GM21576 (cell line): ENCODE results near the gene RERE.
"Not testable (repeated sequence)": the region's sequence is repeated elsewhere in the genome, so short reads cannot be mapped to it uniquely, and the experiment has no call there.

Experiments
- ATAC-seq: cut with Tn5 transposase; IDR thresholded peaks from one replicate; pipeline ENCODE4 v1.9.1; 2021; ENCODE audit warnings: mild to moderate bottlenecking, moderate library complexity; ENCODE audit not compliant: unreplicated experiment

RERE gene

DNA sequence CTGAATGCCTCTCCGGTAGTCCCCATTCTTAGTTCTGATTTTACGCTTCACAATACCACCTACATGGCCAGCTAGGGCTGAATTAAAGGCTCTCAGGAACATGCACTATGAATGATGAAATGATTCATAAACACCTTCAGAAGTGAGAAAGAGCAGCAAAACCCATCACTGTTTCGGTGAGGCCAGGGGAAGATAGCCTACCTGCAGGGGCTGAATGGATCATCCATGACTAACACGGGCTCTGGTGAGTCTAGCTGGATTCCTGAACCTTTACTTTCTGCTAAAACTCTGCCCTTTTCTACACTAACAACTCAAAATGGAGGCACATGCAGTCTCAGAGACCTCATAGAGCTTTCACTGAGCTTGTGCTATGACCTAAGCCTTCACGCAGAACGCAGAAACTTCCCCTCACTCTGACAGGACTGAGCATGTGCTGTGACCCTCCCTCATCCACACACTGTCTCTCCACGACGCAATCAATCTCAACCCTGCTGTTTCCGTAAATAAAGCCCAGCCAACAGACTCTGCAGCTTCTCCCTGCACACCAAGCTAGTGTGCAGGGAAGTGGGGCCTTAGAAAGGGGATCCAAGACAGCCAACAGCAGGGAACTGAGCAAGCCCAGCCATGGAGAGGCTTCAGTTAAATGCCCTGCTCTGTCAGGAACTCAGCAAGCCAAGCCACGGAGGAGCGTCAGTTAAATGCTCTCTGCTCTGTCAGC is 291.7 kb downstream of the RERE start:
- ATAC-seq: peak; percentile 57

DNA sequence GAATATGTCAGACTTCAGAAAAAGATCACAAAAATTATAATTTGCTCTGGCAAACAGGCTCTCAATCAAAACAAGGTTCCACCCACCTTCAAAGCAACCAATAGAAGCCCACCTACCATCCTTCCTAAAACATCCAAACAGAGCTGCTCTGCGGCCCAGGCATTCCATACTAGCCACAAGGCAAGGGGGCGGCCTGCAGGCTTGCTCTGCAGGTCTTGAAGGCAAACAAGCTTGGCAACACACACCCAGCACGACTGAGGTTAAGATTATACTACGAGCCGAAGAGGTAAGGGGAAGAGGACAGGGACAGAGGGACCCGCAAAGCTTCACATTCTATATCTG is 292.3 kb downstream of the RERE start:
- no peak for ATAC-seq

DNA sequence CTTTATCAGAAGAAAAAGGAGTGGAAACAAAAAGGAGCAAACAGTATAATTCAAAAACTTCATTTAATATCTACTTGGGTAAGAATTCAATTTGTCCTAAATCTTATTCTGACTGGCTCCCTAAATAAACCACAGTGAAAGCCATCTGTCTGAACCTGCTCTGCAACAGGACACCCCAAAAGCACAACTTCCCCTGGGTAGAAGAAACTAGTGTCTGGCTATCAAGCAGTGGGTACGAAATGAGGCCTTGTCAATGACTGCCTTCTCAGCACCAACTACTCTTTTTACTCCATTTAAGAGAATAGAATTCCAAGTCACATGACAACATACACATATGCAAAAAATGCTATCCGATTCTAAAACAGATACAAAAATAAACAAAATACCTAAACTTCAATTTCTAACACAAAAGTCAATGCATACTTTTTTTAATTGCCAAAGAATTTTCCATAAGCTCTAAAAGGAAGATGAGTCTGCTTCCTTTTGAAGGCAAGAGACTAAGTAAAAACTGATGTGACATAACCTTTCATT is 292.7 kb downstream of the RERE start:
- no peak for ATAC-seq

DNA sequence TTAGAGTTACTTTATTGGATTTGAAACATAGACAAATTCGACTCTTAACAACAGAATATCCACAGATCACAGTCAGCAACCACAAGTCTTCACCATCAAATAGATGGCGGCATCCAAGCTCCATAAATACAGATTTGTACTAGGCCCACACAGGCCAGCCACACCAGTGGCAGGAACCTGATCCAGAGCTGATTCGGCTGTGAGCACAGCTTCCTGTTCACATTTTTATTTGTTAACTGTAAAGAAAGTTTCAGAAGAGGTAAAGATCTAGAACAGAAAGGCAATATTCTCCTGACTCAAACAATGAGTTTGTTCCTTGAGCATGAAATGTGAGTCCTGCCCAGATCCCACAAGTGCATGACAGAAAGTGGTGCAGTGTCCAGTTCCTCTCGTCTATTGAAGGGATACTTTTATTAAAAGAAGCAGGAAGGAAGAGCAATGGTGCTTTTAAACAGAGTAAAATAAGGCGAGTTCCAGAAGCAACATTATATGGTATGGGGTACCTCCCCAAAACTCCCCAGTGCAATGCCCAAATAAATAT is 293.7 kb downstream of the RERE start:
- no peak for ATAC-seq

DNA sequence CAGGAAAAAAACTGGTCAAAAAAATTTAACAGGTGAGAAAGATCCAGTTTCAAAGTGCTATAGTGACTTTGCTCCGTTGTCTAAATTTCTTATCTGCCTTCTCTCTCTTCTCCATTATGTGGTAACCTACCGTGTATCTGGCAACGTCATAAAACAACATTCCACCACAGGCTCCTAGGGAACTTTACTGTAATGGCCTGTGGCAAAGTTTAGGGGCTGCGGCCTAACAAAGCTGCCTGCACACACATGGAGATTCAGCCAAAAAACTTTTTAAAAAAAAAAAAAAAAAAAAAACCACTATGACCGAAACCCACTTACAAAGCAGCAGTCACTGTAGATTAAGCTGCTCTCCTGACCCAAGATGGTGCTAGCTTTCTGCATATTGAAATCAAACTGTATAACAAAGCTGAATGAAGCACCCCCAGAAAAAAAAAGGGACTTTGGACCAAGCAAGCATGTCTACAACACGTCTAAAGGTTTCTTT is 296.9 kb downstream of the RERE start:
- ATAC-seq: no peak

DNA sequence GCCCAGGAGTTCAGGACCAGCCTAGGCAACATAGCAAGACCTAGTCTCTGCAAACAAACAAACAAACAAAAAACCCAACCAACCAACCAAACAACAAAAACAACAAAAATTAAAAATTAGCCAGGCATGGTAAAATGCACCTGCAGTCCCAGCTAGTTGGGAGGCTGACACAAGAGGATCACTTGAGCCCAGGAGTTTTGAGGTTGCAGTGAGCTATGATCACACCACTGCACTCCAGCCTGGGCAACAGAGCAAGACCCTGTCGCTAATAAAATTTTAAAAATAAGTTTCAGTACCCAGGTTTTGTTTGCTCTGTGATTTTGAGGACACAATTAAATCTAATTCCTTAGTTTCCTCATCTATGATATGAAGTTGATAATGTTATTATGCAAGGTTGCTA is 298.3 kb downstream of the RERE start:
- no peak for ATAC-seq

DNA sequence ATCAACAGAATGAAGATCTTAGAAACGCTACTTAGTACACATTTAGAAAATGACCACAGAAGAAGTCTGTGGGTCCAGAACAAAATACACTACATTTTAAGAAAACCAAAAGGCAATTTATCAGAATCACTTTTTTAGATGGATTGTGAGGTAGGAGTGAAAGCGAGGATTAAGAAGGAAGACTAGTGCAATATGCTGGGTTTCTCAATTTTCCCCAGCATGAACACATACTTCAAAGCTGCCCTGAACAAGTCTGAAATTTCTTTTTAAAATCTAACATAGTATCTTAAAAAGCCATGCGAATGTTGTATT is 299.0 kb downstream of the RERE start:
- ATAC-seq: no peak

DNA sequence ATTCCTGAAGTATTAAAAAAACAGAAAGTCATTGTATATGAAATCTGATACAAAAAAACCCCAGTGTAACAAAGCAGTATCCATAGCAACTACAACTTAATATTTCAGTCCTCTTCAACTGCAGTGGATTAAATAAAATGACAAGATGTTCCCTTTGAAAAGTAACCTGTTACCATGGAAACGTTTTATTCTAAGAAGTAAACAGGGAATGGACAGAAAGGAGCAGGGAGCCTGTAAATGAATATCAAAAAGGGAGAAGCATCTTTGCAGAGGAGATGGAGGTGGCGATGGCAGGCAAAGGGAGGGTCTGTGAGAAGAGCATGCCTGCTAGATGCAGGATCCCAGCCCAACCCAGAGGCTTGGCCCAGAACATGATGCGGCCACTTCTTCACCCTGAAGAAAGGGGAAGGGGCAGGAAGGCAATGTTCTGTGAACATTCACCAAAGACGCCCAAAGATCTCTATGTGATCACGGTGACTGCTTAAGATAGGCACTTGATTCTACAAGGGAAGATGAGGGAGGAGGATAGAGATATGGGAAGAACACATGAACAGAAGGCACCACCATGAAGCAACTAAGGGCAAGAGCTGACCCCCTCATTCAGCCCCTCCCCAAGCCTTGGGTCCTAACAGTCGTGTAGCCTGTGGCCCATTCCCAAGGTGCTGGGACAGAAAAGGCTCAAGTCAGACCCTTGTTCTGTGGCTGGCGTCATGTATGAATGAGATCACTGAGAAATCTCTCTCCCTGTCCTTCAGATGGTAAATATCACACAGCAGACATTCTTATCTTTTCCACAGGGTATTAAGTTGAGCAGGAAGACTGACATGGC is 299.6 kb downstream of the RERE start:
- no peak for ATAC-seq

DNA sequence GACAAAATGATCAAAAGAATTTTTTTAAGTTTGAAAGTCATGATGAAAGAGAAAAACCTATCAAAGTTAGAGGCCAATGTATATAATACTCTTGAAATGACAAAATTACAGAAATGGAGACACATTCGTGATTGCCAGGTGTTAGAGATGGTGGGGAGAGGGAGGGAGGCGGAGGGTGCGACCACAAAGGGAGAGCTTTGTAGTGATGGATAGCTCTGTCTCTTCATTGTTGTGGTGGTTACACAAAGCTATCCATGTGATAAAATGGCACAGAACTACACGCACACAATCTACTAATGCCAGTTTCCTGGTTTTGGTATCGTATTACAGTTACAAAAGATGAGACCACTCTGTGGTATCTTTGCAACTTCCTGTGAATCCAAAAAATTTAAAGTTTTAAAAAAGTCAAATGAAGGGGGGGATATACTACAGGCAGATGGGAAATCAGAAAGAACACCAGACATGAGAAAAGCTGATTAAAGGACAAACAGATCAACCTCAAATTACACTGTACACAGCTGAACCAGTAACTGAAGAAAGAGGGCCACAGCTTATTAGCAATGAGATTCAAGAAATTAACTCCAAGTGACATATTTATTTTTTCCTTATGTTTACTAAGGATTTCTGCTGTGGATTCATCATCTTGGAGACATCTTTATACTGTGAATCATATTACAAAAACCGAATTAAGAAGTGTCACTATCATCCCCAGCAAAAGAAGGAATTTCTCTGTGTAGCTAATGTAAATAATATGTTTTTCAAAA is 300.5 kb downstream of the RERE start:
- no peak for ATAC-seq

DNA sequence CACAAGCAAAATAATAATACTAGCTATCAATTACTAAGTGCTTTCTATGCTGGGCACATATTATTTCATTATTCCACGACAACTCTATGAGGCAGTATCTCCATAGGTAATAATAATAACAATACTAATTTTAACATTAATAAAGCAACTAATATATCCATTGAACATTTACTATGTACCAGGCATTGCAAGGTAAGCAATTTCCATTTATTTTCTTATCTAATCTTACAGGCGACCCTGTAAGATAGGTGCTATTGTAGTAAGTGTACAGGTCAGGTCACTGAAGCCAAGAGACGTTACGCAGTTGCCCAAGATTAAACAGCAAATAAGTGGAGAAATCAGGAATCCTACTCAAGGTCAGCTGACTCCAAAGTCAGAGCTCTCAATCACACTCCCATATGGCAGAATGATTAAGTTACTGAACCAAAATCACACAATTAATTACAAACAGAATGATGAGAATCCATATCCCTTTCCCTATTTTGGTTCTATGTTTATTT is 301.1 kb downstream of the RERE start:
- ATAC-seq: no peak

DNA sequence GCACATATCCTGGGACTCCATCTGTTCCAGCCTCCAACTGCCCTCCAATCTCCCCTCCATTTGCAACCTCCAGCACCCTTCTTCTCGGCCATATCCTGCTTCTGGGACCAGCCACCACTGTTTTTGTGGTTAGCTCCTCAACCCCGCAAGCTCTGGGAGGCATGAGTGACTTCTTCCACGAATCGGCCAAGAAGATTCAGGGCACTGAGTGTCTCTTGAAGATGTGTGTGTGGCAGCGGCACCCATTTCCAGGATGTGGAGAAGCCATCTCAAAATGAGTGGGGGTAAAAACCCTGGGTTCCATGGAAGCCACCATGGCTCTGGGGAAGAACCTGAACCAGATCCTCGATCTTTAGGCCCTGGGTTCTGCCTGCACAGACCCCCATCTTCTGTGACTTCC is 304.9 kb downstream of the RERE start:
- ATAC-seq: no peak

DNA sequence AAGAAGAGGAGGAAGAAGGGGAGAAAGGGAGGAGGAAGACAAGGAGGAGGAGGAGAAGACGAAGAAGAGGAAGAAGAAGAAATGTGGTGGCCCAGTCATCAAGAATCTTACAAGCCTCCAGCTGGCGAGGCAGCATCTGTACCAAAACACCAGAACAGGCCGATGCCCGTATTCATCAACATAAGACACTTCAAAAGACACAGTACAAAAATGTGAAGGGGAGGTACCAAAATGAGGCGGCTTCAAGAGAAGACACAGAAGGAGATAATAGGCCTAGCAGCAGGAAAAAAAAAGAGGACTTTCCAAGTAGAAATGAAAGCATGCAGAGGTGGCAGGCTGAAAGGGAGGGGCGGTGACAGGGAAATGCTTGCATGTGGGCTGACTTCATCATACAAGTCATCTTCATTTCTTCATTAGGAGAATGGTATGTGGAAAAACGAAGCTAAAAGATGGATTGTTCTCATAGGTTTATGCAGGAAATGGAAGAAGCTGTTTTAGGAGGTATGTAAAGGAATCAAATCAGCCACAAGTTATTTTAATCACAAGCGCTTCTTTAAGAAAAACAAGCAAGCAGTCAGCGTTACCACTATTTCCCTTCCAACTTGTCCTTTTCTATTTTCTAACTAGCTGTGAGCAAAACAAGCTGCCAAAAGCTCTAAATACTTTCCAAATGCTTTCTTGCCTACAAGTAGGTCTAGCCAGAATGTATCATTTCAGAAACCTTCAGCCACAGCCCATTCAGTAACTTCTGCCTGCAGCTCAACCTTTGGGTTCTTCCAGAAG is 307.2 kb downstream of the RERE start:
- ATAC-seq: peak; percentile 47

DNA sequence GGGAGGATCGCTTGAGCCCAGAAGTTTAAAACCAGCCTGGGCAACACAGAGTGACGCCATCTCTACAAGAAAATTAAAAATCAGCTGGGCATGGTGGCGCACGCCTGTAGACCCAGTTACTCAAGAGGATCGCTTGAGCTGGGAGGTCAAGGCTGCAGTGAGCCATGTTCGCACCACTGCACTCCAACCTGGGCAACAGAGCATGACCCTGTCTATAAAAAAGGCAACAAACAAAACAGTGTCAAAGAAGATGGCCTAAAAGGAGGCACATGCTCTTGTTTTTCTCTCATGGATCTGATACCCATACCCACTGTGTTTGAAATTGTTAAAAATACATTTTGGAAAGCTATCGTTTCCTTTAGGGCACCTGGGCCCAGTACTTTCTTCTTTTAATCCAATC is 307.9 kb downstream of the RERE start:
- ATAC-seq: no peak

DNA sequence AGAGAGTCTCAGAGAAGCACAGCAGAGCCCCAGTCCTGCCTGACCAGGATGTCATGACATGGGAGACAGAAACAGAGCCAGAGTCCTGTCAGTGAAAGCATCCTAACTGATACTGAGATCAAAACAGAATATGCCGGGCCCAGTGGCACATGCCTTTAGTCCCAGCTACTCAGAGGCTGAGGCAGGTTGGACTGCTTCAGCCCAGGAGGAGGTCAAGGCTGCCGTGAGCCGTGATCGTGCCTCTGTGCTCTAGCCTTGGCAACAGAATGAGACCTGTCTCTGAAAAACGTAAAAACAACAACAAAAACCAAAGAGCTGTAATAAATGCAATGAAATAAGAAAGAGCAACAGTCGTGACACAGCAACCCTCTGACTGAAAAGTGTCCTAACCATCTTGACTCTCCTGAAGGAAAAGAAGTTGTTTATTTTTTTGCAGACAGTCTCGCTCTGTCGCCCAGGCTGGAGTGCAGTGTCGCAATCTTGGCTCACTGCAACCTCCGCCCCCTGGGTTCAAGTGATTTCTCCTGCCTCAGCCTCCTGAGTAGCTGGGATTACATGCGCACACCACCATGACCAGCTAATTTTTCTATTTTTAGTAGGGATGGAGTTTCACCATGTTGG is 310.3 kb downstream of the RERE start:
- ATAC-seq: no peak

DNA sequence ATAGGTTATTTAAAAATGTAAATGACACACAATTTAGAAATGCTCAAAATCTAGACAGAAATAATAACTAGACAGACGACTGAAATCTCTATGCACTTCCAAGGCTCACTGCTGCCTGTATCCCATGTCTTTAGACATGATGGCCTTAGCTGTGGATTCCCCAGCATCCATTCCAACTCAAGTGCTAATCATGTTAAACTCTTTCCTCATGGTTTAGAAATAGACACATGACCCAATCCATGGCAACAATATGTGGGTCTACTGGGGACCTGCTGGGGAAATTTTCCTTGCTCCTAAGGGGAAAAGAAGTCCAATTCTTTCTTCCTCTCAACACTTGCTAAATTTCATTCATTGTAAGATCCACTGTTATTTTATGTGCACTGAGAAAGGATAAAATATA is 311.0 kb downstream of the RERE start:
- no peak for ATAC-seq

DNA sequence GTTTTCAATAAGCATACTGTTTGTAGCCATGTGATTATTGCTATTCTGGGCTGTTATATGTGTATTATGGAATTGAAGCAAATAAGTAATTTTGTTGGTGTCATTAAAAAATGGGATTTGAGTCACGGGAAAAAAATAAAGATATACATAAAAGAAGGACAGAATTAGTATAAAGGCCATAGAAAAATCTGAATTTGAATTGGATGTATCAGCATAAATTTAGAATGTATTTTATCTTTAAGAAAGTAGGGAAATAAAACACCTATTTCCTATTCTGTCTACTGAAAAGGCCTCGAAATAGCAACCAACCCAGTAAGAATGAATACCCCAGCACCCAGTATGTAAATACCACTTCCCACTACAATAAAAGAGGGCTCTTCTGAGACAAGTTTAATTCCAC is 313.6 kb downstream of the RERE start:
- no peak for ATAC-seq

DNA sequence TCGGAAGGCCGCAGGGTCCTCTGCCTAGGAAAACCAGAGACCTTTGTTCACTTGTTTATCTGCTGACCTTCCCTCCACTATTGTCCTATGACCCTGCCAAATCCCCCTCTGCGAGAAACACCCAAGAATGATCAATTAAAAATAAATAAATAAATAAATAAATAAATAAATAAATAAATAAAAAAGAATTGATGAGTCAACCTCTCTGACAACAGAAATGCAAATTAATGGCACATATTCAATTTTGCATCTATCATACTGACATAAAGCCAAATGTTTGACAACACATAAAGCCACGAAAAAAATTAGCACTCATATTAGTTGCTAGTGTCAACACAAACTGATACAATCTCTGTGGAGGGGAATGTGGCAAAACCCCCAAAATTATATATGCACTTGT is 314.5 kb downstream of the RERE start:
- not testable (repeated sequence) for ATAC-seq

DNA sequence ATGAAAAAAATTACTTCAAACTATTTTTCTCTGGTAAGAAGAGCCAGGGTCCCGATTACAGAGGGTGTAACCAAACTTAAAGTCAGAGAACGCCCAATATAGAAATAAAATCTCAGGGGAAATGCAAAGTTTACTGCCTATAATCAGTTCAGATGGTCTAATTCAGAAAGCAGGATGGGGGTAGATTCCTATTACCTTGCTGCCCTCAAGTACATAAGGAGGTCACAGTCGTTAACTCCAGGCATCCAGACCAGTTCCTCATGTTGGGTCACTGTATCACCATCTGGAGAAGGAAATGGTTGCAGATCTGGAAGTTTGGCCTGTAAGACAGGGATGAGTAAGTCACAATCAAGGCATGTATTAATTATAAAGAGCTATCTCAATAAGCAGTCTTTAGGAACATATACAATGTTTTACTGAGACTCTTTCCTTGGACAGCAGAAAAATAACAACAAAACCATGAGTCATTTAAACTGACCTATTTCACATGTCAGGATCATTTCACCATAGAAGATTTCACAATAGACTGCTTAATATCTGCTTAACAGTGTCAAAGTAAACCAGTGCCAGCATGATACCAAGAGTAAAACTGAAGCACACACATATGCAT is 320.1 kb downstream of the RERE start:
- no peak for ATAC-seq

DNA sequence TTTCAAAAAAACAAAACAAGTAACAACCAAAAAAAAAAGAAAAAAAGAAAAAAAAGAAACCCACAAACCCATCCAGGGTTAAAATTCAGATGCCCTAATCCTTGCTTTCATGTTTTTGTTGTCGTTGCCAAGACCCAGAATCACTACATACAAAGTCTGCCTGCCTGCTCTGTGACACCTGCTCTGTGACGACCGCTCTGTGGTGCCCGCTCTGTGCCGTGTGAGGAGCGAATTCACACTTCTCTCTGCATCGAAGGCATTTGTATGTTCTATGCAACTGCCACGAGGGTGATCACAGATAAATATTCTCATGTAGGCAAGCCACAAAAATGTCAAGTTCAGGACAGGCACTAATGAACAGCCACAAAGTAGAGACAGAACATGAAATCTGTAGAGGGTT is 321.0 kb downstream of the RERE start:
- no peak for ATAC-seq
